ENCODE data around the gene KLF2. TPM values are rescaled to one million over a fixed set of nuclear protein-coding genes. Genes with fewer than 3 reads are reported as not detected.
A peak's percentile ranks its signal among the peaks of the same experiment; 100 is the strongest.
"Not testable (repeated sequence)": the region's sequence is repeated elsewhere in the genome, so short reads cannot be mapped to it uniquely, and the experiment has no call there.

Gene KLF2
- total RNA-seq, 1 experiment from 2014 or later: 6.6 TPM

GRCh38 chr19:16298334-16298733 lies 26.3 kb upstream of the KLF2 start:
- no peak overlapping the region for H2AFZ ChIP-seq (ENCODE audit: low read length)
- H3K27ac ChIP-seq (ENCODE audit: low read length): no peak overlapping the region
- H3K4me3 ChIP-seq (ENCODE audit: low read length): no peak overlapping the region
- no peak for TF ChIP-seq CTCF (conservative IDR thresholded peaks at IDR 0.05; ENCODE audit: low read depth, low read length)
- TF ChIP-seq EZH2phosphoT487 (IDR thresholded peaks at IDR 0.05; ENCODE audit: borderline replicate concordance, low read length): no peak
- no peak for TF ChIP-seq EZH2 (IDR thresholded peaks at IDR 0.05; ENCODE audit: low read length, unreplicated experiment)
- POLR2A ChIA-PET (ENCODE audit: unreplicated experiment): no interaction called here
- peaks cover 35% of the 10 kb centered on the region for H3K4me1 ChIP-seq (ENCODE audit: insufficient read depth, low read length)
- H3K27me3 ChIP-seq (ENCODE audit: low read length): no peaks in the 10 kb centered on the region
- H3K36me3 ChIP-seq (ENCODE audit: low read depth, low read length): no peaks in the 10 kb centered on the region
- no peaks in the 10 kb centered on the region for H3K9me2 ChIP-seq (replicated peaks; ENCODE audit: low read length)
- H4K20me1 ChIP-seq (ENCODE audit: low read length): no peaks in the 10 kb centered on the region
- DNase-seq (no peak), ATAC-seq (no peak)
- intact Hi-C loops (cut with micrococcal nuclease): no loop called here
- no peak overlapping the region for H3K4me2 ChIP-seq (ENCODE audit: low read length)
- no peaks in the 10 kb centered on the region for H3F3A ChIP-seq (ENCODE audit: low read length, unreplicated experiment)
- no TSS peak for BruUV-seq (replicated peaks)
- CTCF ChIA-PET: no interaction called here
- no peak overlapping the region for H3K9ac ChIP-seq (ENCODE audit: low read length)
- no peaks in the 10 kb centered on the region for H3K9me3 ChIP-seq (ENCODE audit: low read length)
- no peaks in the 10 kb centered on the region for H3K79me2 ChIP-seq (ENCODE audit: low read length)

GRCh38 chr19:16301999-16302694 lies 22.5 kb upstream of the KLF2 start:
- Histone ChIP-seq H3F3A (ENCODE audit: low read length, unreplicated experiment) (no peaks in the 10 kb centered on the region), H3K27me3 (ENCODE audit: low read length) (no peaks in the 10 kb centered on the region), H4K20me1 (ENCODE audit: low read length) (no peaks in the 10 kb centered on the region), H3K4me1 (ENCODE audit: insufficient read depth, low read length) (peaks cover 16% of the 10 kb centered on the region), H3K79me2 (ENCODE audit: low read length) (no peaks in the 10 kb centered on the region), H3K9ac (ENCODE audit: low read length) (no peak overlapping the region), H3K36me3 (ENCODE audit: low read depth, low read length) (no peaks in the 10 kb centered on the region), H3K4me2 (ENCODE audit: low read length) (peak overlapping the region; percentile 76), H3K9me3 (ENCODE audit: low read length) (no peaks in the 10 kb centered on the region), H3K9me2 (replicated peaks; ENCODE audit: low read length) (no peaks in the 10 kb centered on the region), H3K4me3 (ENCODE audit: low read length) (peak overlapping the region; percentile 20; the same call in 1 of the 2 replicates), H3K27ac (ENCODE audit: low read length) (peak overlapping the region; percentile 50), H2AFZ (ENCODE audit: low read length) (no peak overlapping the region)
- ChIA-PET CTCF (interaction anchor here (0.6 kb wide), 1 partner anchor 81 kb away, joined by 3 read pairs; no protein-coding TSS in a partner anchor), POLR2A (ENCODE audit: unreplicated experiment) (no interaction called here)
- ATAC-seq: peak; percentile 99
- no peak for TF ChIP-seq CTCF (conservative IDR thresholded peaks at IDR 0.05; ENCODE audit: low read depth, low read length)
- no peak for TF ChIP-seq EZH2phosphoT487 (IDR thresholded peaks at IDR 0.05; ENCODE audit: borderline replicate concordance, low read length)
- no peak for TF ChIP-seq EZH2 (IDR thresholded peaks at IDR 0.05; ENCODE audit: low read length, unreplicated experiment)
- DNase-seq: peak; percentile 92
- intact Hi-C loops (cut with micrococcal nuclease): no loop called here
- BruUV-seq (replicated peaks): no TSS peak

GRCh38 chr19:16303755-16304154 lies 20.9 kb upstream of the KLF2 start:
- Histone ChIP-seq H3K27me3 (ENCODE audit: low read length) (no peaks in the 10 kb centered on the region), H3K9me2 (replicated peaks; ENCODE audit: low read length) (no peaks in the 10 kb centered on the region), H3K27ac (ENCODE audit: low read length) (no peak overlapping the region), H3K36me3 (ENCODE audit: low read depth, low read length) (no peaks in the 10 kb centered on the region), H3K79me2 (ENCODE audit: low read length) (no peaks in the 10 kb centered on the region), H3F3A (ENCODE audit: low read length, unreplicated experiment) (no peaks in the 10 kb centered on the region), H3K9ac (ENCODE audit: low read length) (no peak overlapping the region), H4K20me1 (ENCODE audit: low read length) (no peaks in the 10 kb centered on the region), H3K9me3 (ENCODE audit: low read length) (no peaks in the 10 kb centered on the region), H3K4me3 (ENCODE audit: low read length) (no peak overlapping the region), H3K4me1 (ENCODE audit: insufficient read depth, low read length) (peaks cover 10% of the 10 kb centered on the region), H2AFZ (ENCODE audit: low read length) (no peak overlapping the region), H3K4me2 (ENCODE audit: low read length) (no peak overlapping the region)
- POLR2A ChIA-PET (ENCODE audit: unreplicated experiment): no interaction called here
- BruUV-seq (replicated peaks): no TSS peak
- DNase-seq (no peak), ATAC-seq (no peak)
- intact Hi-C loops (cut with micrococcal nuclease): no loop called here
- CTCF ChIA-PET: no interaction called here
- TF ChIP-seq EZH2 (IDR thresholded peaks at IDR 0.05; ENCODE audit: low read length, unreplicated experiment) (no peak), EZH2phosphoT487 (IDR thresholded peaks at IDR 0.05; ENCODE audit: borderline replicate concordance, low read length) (no peak), CTCF (conservative IDR thresholded peaks at IDR 0.05; ENCODE audit: low read depth, low read length) (no peak)

- H3K4me2 ChIP-seq (ENCODE audit: low read length); H3K27ac ChIP-seq (ENCODE audit: low read length); CTCF ChIA-PET; DNase-seq; H3K4me1 ChIP-seq (ENCODE audit: insufficient read depth, low read length); H3K9me3 ChIP-seq (ENCODE audit: low read length); intact Hi-C loops (cut with micrococcal nuclease); H3K27me3 ChIP-seq (ENCODE audit: low read length); BruUV-seq (replicated peaks); H3K9ac ChIP-seq (ENCODE audit: low read length); H3K36me3 ChIP-seq (ENCODE audit: low read depth, low read length); H4K20me1 ChIP-seq (ENCODE audit: low read length); H3K79me2 ChIP-seq (ENCODE audit: low read length); ATAC-seq; H3F3A ChIP-seq (ENCODE audit: low read length, unreplicated experiment); H3K4me3 ChIP-seq (ENCODE audit: low read length); H3K9me2 ChIP-seq (replicated peaks; ENCODE audit: low read length); H2AFZ ChIP-seq (ENCODE audit: low read length): not testable (repeated sequence)
- POLR2A ChIA-PET (ENCODE audit: unreplicated experiment): interaction anchor here (0.6 kb wide), 2 partner anchors 15 to 31 kb away, joined by 3 to 5 read pairs; no protein-coding TSS in a partner anchor
These were observed 20.1 kb upstream of the KLF2 start for GRCh38 chr19:16304511-16304910.

Data from PC-3 (cell line).